ENCODE results near the gene CDK14. TPM values are rescaled to one million over a fixed set of nuclear protein-coding genes. Genes with fewer than 3 reads are reported as not detected.

CDK14 gene
- total RNA-seq, 4 donors from 2014 or later, result 3.5 to 5.1 (median 3.9) TPM

- Histone ChIP-seq H3K36me3 (no peaks in the 10 kb centered on the region), H3K27me3 (no peaks in the 10 kb centered on the region), H3K4me1 (no peaks in the 10 kb centered on the region), H3K27ac (no peak overlapping the region), H3K9me3 (no peaks in the 10 kb centered on the region), H3K4me3 (peak overlapping the region; percentile 19)
- TF ChIP-seq CTCF (IDR thresholded peaks at IDR 0.05) (no peak), POLR2A (IDR thresholded peaks at IDR 0.05) (no peak), POLR2AphosphoS5 (IDR thresholded peaks at IDR 0.05) (no peak), EP300 (IDR thresholded peaks at IDR 0.05) (no peak)
- 62% methylated on average over 3 of the region's 3 CpGs for WGBS
- no peak for DNase-seq (ENCODE audit: low spot score in 2 of 2)
Observed at GRCh38 chr7:90701021-90701420, 104.9 kb downstream of the CDK14 start.

- H3K4me1 ChIP-seq, result no peaks in the 10 kb centered on the region
- WGBS, result 62% methylated on average over 6 of the region's 6 CpGs
- H3K27me3 ChIP-seq, result no peaks in the 10 kb centered on the region
- H3K36me3 ChIP-seq, result no peaks in the 10 kb centered on the region
- H3K4me3 ChIP-seq, result no peak overlapping the region
- DNase-seq (ENCODE audit: low spot score in 2 of 2), result no peak
- no peaks in the 10 kb centered on the region for H3K9me3 ChIP-seq
- no peak for TF ChIP-seq CTCF (IDR thresholded peaks at IDR 0.05)
- no peak for TF ChIP-seq POLR2A (IDR thresholded peaks at IDR 0.05)
- no peak for TF ChIP-seq POLR2AphosphoS5 (IDR thresholded peaks at IDR 0.05)
- no peak for TF ChIP-seq EP300 (IDR thresholded peaks at IDR 0.05)
- no peak overlapping the region for H3K27ac ChIP-seq
Observed at GRCh38 chr7:90701771-90702170, 105.7 kb downstream of the CDK14 start.

- no peaks in the 10 kb centered on the region for H3K36me3 ChIP-seq
- H3K27ac ChIP-seq, result no peak overlapping the region
- no peak for DNase-seq (ENCODE audit: low spot score in 2 of 2)
- no peak overlapping the region for H3K4me3 ChIP-seq
- TF ChIP-seq POLR2AphosphoS5 (IDR thresholded peaks at IDR 0.05), result no peak
- TF ChIP-seq POLR2A (IDR thresholded peaks at IDR 0.05), result no peak
- no peak for TF ChIP-seq EP300 (IDR thresholded peaks at IDR 0.05)
- no peak for TF ChIP-seq CTCF (IDR thresholded peaks at IDR 0.05)
- 52% methylated on average over 6 of the region's 6 CpGs for WGBS
- H3K27me3 ChIP-seq, result no peaks in the 10 kb centered on the region
- peaks cover 5% of the 10 kb centered on the region for H3K4me1 ChIP-seq
- H3K9me3 ChIP-seq, result no peaks in the 10 kb centered on the region
Observed at GRCh38 chr7:90705391-90706071, 109.4 kb downstream of the CDK14 start.

GRCh38 chr7:90706072-90706716, 110.1 kb downstream of the CDK14 start:
- WGBS, result 92% methylated on average over 2 of the region's 2 CpGs
- Histone ChIP-seq H3K9me3 (no peaks in the 10 kb centered on the region), H3K4me1 (peaks cover 5% of the 10 kb centered on the region), H3K27ac (no peak overlapping the region), H3K36me3 (no peaks in the 10 kb centered on the region), H3K27me3 (no peaks in the 10 kb centered on the region), H3K4me3 (no peak overlapping the region)
- TF ChIP-seq POLR2AphosphoS5 (IDR thresholded peaks at IDR 0.05), result no peak
- TF ChIP-seq EP300 (IDR thresholded peaks at IDR 0.05), result no peak
- no peak for TF ChIP-seq CTCF (IDR thresholded peaks at IDR 0.05)
- TF ChIP-seq POLR2A (IDR thresholded peaks at IDR 0.05), result no peak
- DNase-seq (ENCODE audit: low spot score in 2 of 2), result no peak

GRCh38 chr7:90708841-90709317, 112.8 kb downstream of the CDK14 start:
- Histone ChIP-seq H3K36me3 (no peaks in the 10 kb centered on the region), H3K9me3 (no peaks in the 10 kb centered on the region), H3K4me3 (no peak overlapping the region), H3K27me3 (no peaks in the 10 kb centered on the region), H3K4me1 (peaks cover 5% of the 10 kb centered on the region), H3K27ac (no peak overlapping the region)
- no peak for DNase-seq (ENCODE audit: low spot score in 2 of 2)
- 59% methylated on average over 5 of the region's 5 CpGs for WGBS
- TF ChIP-seq POLR2AphosphoS5 (IDR thresholded peaks at IDR 0.05), result no peak
- no peak for TF ChIP-seq POLR2A (IDR thresholded peaks at IDR 0.05)
- TF ChIP-seq EP300 (IDR thresholded peaks at IDR 0.05), result no peak
- TF ChIP-seq CTCF (IDR thresholded peaks at IDR 0.05), result peak in 1 of 2 donors; percentile 32
